ENCODE measurements around the gene MRPS34.

Gene MRPS34

GRCh38 chr16:1770328-1771187 lies 2.4 kb downstream of the MRPS34 start:
- DNase-seq (ENCODE audit: low read depth in 3 of 3), result peak in 1 of 3 experiments; percentile 45

GRCh38 chr16:1769402-1770300 lies 3.3 kb downstream of the MRPS34 start:
- DNase-seq (ENCODE audit: low read depth in 3 of 3), result no peak

GRCh38 chr16:1768767-1769401 lies 4.0 kb downstream of the MRPS34 start:
- no peak for DNase-seq (ENCODE audit: low read depth in 3 of 3)

- DNase-seq (ENCODE audit: low read depth in 3 of 3), result no peak
These were observed 4.7 kb downstream of the MRPS34 start for GRCh38 chr16:1768061-1768766.

- no peak for DNase-seq (ENCODE audit: low read depth in 3 of 3)
These were observed 5.6 kb downstream of the MRPS34 start for GRCh38 chr16:1767116-1767994.

GRCh38 chr16:1766701-1767100 lies 6.2 kb downstream of the MRPS34 start:
- DNase-seq (ENCODE audit: low read depth in 3 of 3), result no peak

- no peak for DNase-seq (ENCODE audit: low read depth in 3 of 3)
These were observed 6.7 kb downstream of the MRPS34 start for GRCh38 chr16:1766231-1766630.

- DNase-seq (ENCODE audit: low read depth in 3 of 3), result no peak
These were observed 7.1 kb downstream of the MRPS34 start for GRCh38 chr16:1765826-1766225.

- no peak for DNase-seq (ENCODE audit: low read depth in 3 of 3)
These were observed 8.0 kb downstream of the MRPS34 start for GRCh38 chr16:1764971-1765370.

GRCh38 chr16:1763521-1764511 lies 9.1 kb downstream of the MRPS34 start:
- no peak for DNase-seq (ENCODE audit: low read depth in 3 of 3)

GRCh38 chr16:1762879-1763520 lies 9.9 kb downstream of the MRPS34 start:
- no peak for DNase-seq (ENCODE audit: low read depth in 3 of 3)

GRCh38 chr16:1762196-1762878 lies 10.6 kb downstream of the MRPS34 start:
- DNase-seq (ENCODE audit: low read depth in 3 of 3), result no peak

GRCh38 chr16:1761751-1762150 lies 11.2 kb downstream of the MRPS34 start:
- no peak for DNase-seq (ENCODE audit: low read depth in 3 of 3)

- no peak for DNase-seq (ENCODE audit: low read depth in 3 of 3)
These were observed 12.0 kb downstream of the MRPS34 start for GRCh38 chr16:1760911-1761310.

- DNase-seq (ENCODE audit: low read depth in 3 of 3), result no peak
These were observed 13.4 kb downstream of the MRPS34 start for GRCh38 chr16:1759511-1759910.

GRCh38 chr16:1758923-1759322 lies 14.0 kb downstream of the MRPS34 start:
- DNase-seq (ENCODE audit: low read depth in 3 of 3), result no peak

- DNase-seq (ENCODE audit: low read depth in 3 of 3), result no peak
These were observed 15.0 kb downstream of the MRPS34 start for GRCh38 chr16:1757714-1758461.

GRCh38 chr16:1754204-1754603 lies 18.7 kb downstream of the MRPS34 start:
- DNase-seq (ENCODE audit: low read depth in 3 of 3), result no peak

All from stimulated activated CD4-positive, alpha-beta T cell treated with anti-CD3 and anti-CD28 coated beads, TNF-alpha, amount 100 ng/mL, for 4 hours (primary cell).